Panc1 (cell line): ENCODE measurements around the gene TMEM164. TPM values are rescaled to one million over a fixed set of nuclear protein-coding genes. Genes with fewer than 3 reads are reported as not detected.

Source experiments
- ATAC-seq: fragments of 200-7000 bp; cut with Tn5 transposase; 2 replicates; pipeline ENCODE4 v1.9.1; 2020; ENCODE audit warnings: mild to moderate bottlenecking, moderate library complexity
- BruUV-seq: library from RNA; stranded (reverse); fragments of 400-500 nt; replicated peaks from 2 replicates; lab custom pipeline; 2021; lab: Mats Ljungman, UMichigan
- CTCF ChIA-PET: fragments of 300-600 bp; sonication (Branson Sonifier 250); formaldehyde crosslinking; loops from one replicate; lab custom pipeline; 2022; ENCODE audit warnings: antibody characterized with exemption; lab: Charles Lee
- POLR2A ChIA-PET: fragments of 300-600 bp; sonication (Branson Sonifier 250); formaldehyde crosslinking; loops from one replicate; lab custom pipeline; 2022; ENCODE audit warnings: antibody characterized with exemption; lab: Charles Lee
- DNase-seq: peaks from one replicate; pipeline ENCODE4 v3.0.0-alpha.2; 2010; ENCODE audit warnings: low read depth, low spot score
- H3K27ac ChIP-seq: 2 replicates; pipeline ENCODE4 v1.5.1; 2011; ENCODE audit warnings: mild to moderate bottlenecking, low read length, inconsistent platforms
- H3K27me3 ChIP-seq: fragments of 200-500 bp; sonication (Bioruptor generic); 2 replicates; pipeline ENCODE4 v1.6.0; 2014; ENCODE audit warnings: low read length, inconsistent platforms; ENCODE audit not compliant: control insufficient read depth, insufficient read depth
- H3K36me3 ChIP-seq: fragments of 200-500 bp; sonication (Bioruptor generic); 2 replicates; pipeline ENCODE4 v1.5.1; 2014; ENCODE audit warnings: inconsistent platforms, mild to moderate bottlenecking, low read length, moderate library complexity; ENCODE audit not compliant: control insufficient read depth, insufficient read depth
- H3K4me1 ChIP-seq: 2 replicates; pipeline ENCODE4 v1.5.1; 2011; ENCODE audit warnings: inconsistent platforms, mild to moderate bottlenecking, low read length, moderate library complexity; ENCODE audit not compliant: control insufficient read depth, insufficient read depth
- H3K4me3 ChIP-seq, 2 experiments: 2 replicates each; pipeline ENCODE4 v1.5.1; 2011 to 2012; ENCODE audit warnings: low read depth in 2 of 2, low read length in 2 of 2, mild to moderate bottlenecking in 2 of 2, inconsistent platforms in 1 of 2, moderate library complexity in 1 of 2
- H3K9me3 ChIP-seq: fragments of 200-500 bp; sonication (Bioruptor generic); 2 replicates; pipeline ENCODE4 v1.5.1; 2014; ENCODE audit warnings: low read depth, mild to moderate bottlenecking, inconsistent platforms, low read length, moderate library complexity; ENCODE audit not compliant: control insufficient read depth, insufficient read depth
- POLR2AphosphoS5 ChIP-seq: IDR thresholded peaks from 2 replicates; pipeline ENCODE4 v1.6.1; 2012; ENCODE audit warnings: mild to moderate bottlenecking, low read depth, low read length, moderate library complexity
- SIN3A ChIP-seq: IDR thresholded peaks from 2 replicates; pipeline ENCODE4 v1.6.1; 2012; ENCODE audit warnings: low read depth, mild to moderate bottlenecking, low read length, moderate library complexity, borderline replicate concordance; ENCODE audit not compliant: insufficient read depth
- TCF7L2 ChIP-seq: IDR thresholded peaks from 2 replicates; pipeline ENCODE4 v1.6.1; 2011; ENCODE audit warnings: mild to moderate bottlenecking, low read depth, low read length, inconsistent platforms
- in situ Hi-C: cut with HindIII; loops from 2 replicates; pipeline ENCODE4 v1.10.0; 2016; ENCODE audit warnings: low sequenced_read_pairs, low pct_unique_long_range_greater_than_20kb
- intact Hi-C: fragments of 100-400 bp; cut with micrococcal nuclease; formaldehyde crosslinking; loops from one replicate; pipeline ENCODE4 v1.10.0; 2022; ENCODE audit not compliant: unreplicated experiment
- total RNA-seq: library from RNA; stranded (reverse); gene quantifications from one replicate; pipeline ENCODE4 v1.2.1, GENCODE V29; 2021; ENCODE audit not compliant: unreplicated experiment
- TF ChIP-seq, protein P1 (sequence below): fragments of 450-650 bp; IDR thresholded peaks from 2 replicates; pipeline ENCODE4 v1.5.1; 2017; ENCODE audit warnings: mild to moderate bottlenecking
- TF ChIP-seq, protein P2 (sequence below), 2 experiments: IDR thresholded peaks; 2 replicates each; pipeline ENCODE4 v1.6.1; 2011 to 2012; ENCODE audit warnings: low read depth in 2 of 2, control low read depth in 1 of 2, low read length in 1 of 2, mild to moderate bottlenecking in 1 of 2, moderate library complexity in 1 of 2; ENCODE audit not compliant: insufficient read depth in 1 of 2

The TMEM164 gene
- total RNA-seq, 1 experiment from 2014 or later: 32.8 TPM

- no peak for DNase-seq
- Histone ChIP-seq H3K36me3 (no peaks in the 10 kb centered on the region), H3K27me3 (no peaks in the 10 kb centered on the region), H3K9me3 (no peaks in the 10 kb centered on the region), H3K4me3 (no peak overlapping the region), H3K4me1 (no peaks in the 10 kb centered on the region; the same call in none of the 2 replicates), H3K27ac (no peak overlapping the region)
- POLR2A ChIA-PET: no interaction called here
- intact Hi-C loops: no loop called here
- TF ChIP-seq SIN3A (no peak), TCF7L2 (no peak), POLR2AphosphoS5 (no peak)
- TF ChIP-seq, protein P1, sequence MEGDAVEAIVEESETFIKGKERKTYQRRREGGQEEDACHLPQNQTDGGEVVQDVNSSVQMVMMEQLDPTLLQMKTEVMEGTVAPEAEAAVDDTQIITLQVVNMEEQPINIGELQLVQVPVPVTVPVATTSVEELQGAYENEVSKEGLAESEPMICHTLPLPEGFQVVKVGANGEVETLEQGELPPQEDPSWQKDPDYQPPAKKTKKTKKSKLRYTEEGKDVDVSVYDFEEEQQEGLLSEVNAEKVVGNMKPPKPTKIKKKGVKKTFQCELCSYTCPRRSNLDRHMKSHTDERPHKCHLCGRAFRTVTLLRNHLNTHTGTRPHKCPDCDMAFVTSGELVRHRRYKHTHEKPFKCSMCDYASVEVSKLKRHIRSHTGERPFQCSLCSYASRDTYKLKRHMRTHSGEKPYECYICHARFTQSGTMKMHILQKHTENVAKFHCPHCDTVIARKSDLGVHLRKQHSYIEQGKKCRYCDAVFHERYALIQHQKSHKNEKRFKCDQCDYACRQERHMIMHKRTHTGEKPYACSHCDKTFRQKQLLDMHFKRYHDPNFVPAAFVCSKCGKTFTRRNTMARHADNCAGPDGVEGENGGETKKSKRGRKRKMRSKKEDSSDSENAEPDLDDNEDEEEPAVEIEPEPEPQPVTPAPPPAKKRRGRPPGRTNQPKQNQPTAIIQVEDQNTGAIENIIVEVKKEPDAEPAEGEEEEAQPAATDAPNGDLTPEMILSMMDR: no peak
- TF ChIP-seq, protein P2, sequence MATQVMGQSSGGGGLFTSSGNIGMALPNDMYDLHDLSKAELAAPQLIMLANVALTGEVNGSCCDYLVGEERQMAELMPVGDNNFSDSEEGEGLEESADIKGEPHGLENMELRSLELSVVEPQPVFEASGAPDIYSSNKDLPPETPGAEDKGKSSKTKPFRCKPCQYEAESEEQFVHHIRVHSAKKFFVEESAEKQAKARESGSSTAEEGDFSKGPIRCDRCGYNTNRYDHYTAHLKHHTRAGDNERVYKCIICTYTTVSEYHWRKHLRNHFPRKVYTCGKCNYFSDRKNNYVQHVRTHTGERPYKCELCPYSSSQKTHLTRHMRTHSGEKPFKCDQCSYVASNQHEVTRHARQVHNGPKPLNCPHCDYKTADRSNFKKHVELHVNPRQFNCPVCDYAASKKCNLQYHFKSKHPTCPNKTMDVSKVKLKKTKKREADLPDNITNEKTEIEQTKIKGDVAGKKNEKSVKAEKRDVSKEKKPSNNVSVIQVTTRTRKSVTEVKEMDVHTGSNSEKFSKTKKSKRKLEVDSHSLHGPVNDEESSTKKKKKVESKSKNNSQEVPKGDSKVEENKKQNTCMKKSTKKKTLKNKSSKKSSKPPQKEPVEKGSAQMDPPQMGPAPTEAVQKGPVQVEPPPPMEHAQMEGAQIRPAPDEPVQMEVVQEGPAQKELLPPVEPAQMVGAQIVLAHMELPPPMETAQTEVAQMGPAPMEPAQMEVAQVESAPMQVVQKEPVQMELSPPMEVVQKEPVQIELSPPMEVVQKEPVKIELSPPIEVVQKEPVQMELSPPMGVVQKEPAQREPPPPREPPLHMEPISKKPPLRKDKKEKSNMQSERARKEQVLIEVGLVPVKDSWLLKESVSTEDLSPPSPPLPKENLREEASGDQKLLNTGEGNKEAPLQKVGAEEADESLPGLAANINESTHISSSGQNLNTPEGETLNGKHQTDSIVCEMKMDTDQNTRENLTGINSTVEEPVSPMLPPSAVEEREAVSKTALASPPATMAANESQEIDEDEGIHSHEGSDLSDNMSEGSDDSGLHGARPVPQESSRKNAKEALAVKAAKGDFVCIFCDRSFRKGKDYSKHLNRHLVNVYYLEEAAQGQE (IDR thresholded peaks at IDR 0.05; ENCODE audit: insufficient read depth in 1 of 2, low read depth in 2 of 2, low read length in 1 of 2): no peak
- no TSS peak for BruUV-seq
- ATAC-seq: no peak
- CTCF ChIA-PET: no interaction called here
- in situ Hi-C loops: no loop called here
Observed at GRCh38 chrX:110218591-110218990, 215.7 kb downstream of the TMEM164 start.

- no peaks in the 10 kb centered on the region; the same call in none of the 2 replicates for H3K4me1 ChIP-seq
Observed at GRCh38 chrX:110219920-110220319, 217.0 kb downstream of the TMEM164 start.

More at GRCh38 chrX:110219920-110220319, 217.0 kb downstream of the TMEM164 start:
- TF ChIP-seq, protein P1: no peak
- TF ChIP-seq POLR2AphosphoS5 (no peak), TCF7L2 (no peak), SIN3A (no peak)
- TF ChIP-seq, protein P2 (IDR thresholded peaks at IDR 0.05; ENCODE audit: insufficient read depth in 1 of 2, low read depth in 2 of 2, low read length in 1 of 2): no peak
- ChIA-PET POLR2A (no interaction called here), CTCF (no interaction called here)
- no TSS peak for BruUV-seq
- H3K36me3 ChIP-seq: no peaks in the 10 kb centered on the region
- intact Hi-C loops (no loop called here), in situ Hi-C loops (no loop called here)
- DNase-seq (no peak), ATAC-seq (peak; percentile 56; the same call in 1 of the 2 replicates)
- H3K27ac ChIP-seq: no peak overlapping the region
- no peak overlapping the region for H3K4me3 ChIP-seq
- no peaks in the 10 kb centered on the region for H3K9me3 ChIP-seq
- H3K27me3 ChIP-seq: no peaks in the 10 kb centered on the region
